ENCODE data around the gene STX18.
"Not testable (repeated sequence)": the region's sequence is repeated elsewhere in the genome, so short reads cannot be mapped to it uniquely, and the experiment has no call there.

Gene STX18

GRCh38 chr4:4509521-4509920 lies 32.3 kb downstream of the STX18 start:
- TF ChIP-seq POLR2A (IDR thresholded peaks at IDR 0.05; ENCODE audit: low read depth, low read length), result no peak
- DNase-seq (ENCODE audit: insufficient read length, low spot score) (no peak), FAIRE-seq (no peak)

- TF ChIP-seq POLR2A (IDR thresholded peaks at IDR 0.05; ENCODE audit: low read depth, low read length), result no peak
- DNase-seq (ENCODE audit: insufficient read length, low spot score), result no peak
- FAIRE-seq, result no peak
These were observed 33.9 kb downstream of the STX18 start for GRCh38 chr4:4507923-4508322.

- DNase-seq (ENCODE audit: insufficient read length, low spot score) (no peak), FAIRE-seq (no peak)
- TF ChIP-seq POLR2A (IDR thresholded peaks at IDR 0.05; ENCODE audit: low read depth, low read length), result no peak
These were observed 34.4 kb downstream of the STX18 start for GRCh38 chr4:4507403-4507802.

- DNase-seq (ENCODE audit: insufficient read length, low spot score) (no peak), FAIRE-seq (no peak)
- TF ChIP-seq POLR2A (IDR thresholded peaks at IDR 0.05; ENCODE audit: low read depth, low read length), result no peak
These were observed 34.9 kb downstream of the STX18 start for GRCh38 chr4:4506961-4507360.

GRCh38 chr4:4505211-4505610 lies 36.6 kb downstream of the STX18 start:
- DNase-seq (ENCODE audit: insufficient read length, low spot score); FAIRE-seq: not testable (repeated sequence)

GRCh38 chr4:4504783-4505182 lies 37.1 kb downstream of the STX18 start:
- no peak for DNase-seq (ENCODE audit: insufficient read length, low spot score)
- FAIRE-seq, result no peak
- TF ChIP-seq POLR2A (IDR thresholded peaks at IDR 0.05; ENCODE audit: low read depth, low read length), result no peak

- FAIRE-seq (peak; percentile 84), DNase-seq (ENCODE audit: insufficient read length, low spot score) (peak; percentile 11)
- no peak for TF ChIP-seq POLR2A (IDR thresholded peaks at IDR 0.05; ENCODE audit: low read depth, low read length)
These were observed 39.0 kb downstream of the STX18 start for GRCh38 chr4:4502694-4503311.

- no peak for DNase-seq (ENCODE audit: insufficient read length, low spot score)
- FAIRE-seq, result no peak
- TF ChIP-seq POLR2A (IDR thresholded peaks at IDR 0.05; ENCODE audit: low read depth, low read length), result no peak
These were observed 40.2 kb downstream of the STX18 start for GRCh38 chr4:4501679-4502078.

GRCh38 chr4:4499438-4500123 lies 42.3 kb downstream of the STX18 start:
- FAIRE-seq (no peak), DNase-seq (ENCODE audit: insufficient read length, low spot score) (no peak)
- TF ChIP-seq POLR2A (IDR thresholded peaks at IDR 0.05; ENCODE audit: low read depth, low read length), result no peak

GRCh38 chr4:4496592-4497372 lies 45.1 kb downstream of the STX18 start:
- TF ChIP-seq POLR2A (IDR thresholded peaks at IDR 0.05; ENCODE audit: low read depth, low read length), result no peak
- FAIRE-seq, result no peak
- no peak for DNase-seq (ENCODE audit: insufficient read length, low spot score)

GRCh38 chr4:4494882-4495281 lies 47.0 kb downstream of the STX18 start:
- FAIRE-seq (no peak), DNase-seq (ENCODE audit: insufficient read length, low spot score) (no peak)
- TF ChIP-seq POLR2A (IDR thresholded peaks at IDR 0.05; ENCODE audit: low read depth, low read length), result no peak

GRCh38 chr4:4492161-4492847 lies 49.5 kb downstream of the STX18 start:
- no peak for TF ChIP-seq POLR2A (IDR thresholded peaks at IDR 0.05; ENCODE audit: low read depth, low read length)
- DNase-seq (ENCODE audit: insufficient read length, low spot score) (no peak), FAIRE-seq (peak; percentile 75)

GRCh38 chr4:4491396-4491893 lies 50.4 kb downstream of the STX18 start:
- FAIRE-seq (no peak), DNase-seq (ENCODE audit: insufficient read length, low spot score) (no peak)
- no peak for TF ChIP-seq POLR2A (IDR thresholded peaks at IDR 0.05; ENCODE audit: low read depth, low read length)

- no peak for FAIRE-seq
- TF ChIP-seq POLR2A (IDR thresholded peaks at IDR 0.05; ENCODE audit: low read depth, low read length), result no peak
These were observed 51.0 kb downstream of the STX18 start for GRCh38 chr4:4490816-4491215.

More at GRCh38 chr4:4490816-4491215, 51.0 kb downstream of the STX18 start:
- DNase-seq (ENCODE audit: insufficient read length, low spot score), result no peak

Data from H54 (cell line).